DND-41 (cell line): Measurements from ENCODE around the gene ELL.

ENCODE experiments used
- ATAC-seq: fragments of 200-7000 bp; cut with Tn5 transposase; 3 replicates; pipeline ENCODE4 v1.9.1; 2021; ENCODE audit warnings: low read depth; ENCODE audit not compliant: insufficient read depth
- DNase-seq: peaks from one replicate; pipeline ENCODE4 v3.0.0-alpha.2; 2020
- H2AFZ ChIP-seq: 2 replicates; pipeline ENCODE4 v1.6.0; 2012; ENCODE audit warnings: low read depth, low read length
- H3K27ac ChIP-seq: 2 replicates; pipeline ENCODE4 v1.5.1; 2012; ENCODE audit warnings: low read length, inconsistent platforms
- H3K27me3 ChIP-seq: fragments of 200-600 bp; sonication (generic); 2 replicates; pipeline ENCODE4 v1.6.0; 2012; ENCODE audit warnings: low read length, mild to moderate bottlenecking, inconsistent platforms; ENCODE audit not compliant: insufficient read depth, poor library complexity
- H3K36me3 ChIP-seq: 2 replicates; pipeline ENCODE4 v1.5.1; 2012; ENCODE audit warnings: low read length, inconsistent platforms; ENCODE audit not compliant: insufficient read depth
- H3K4me1 ChIP-seq: 2 replicates; pipeline ENCODE4 v1.5.1; 2012; ENCODE audit warnings: mild to moderate bottlenecking, low read length; ENCODE audit not compliant: insufficient read depth
- H3K4me2 ChIP-seq: 2 replicates; pipeline ENCODE4 v1.6.0; 2012; ENCODE audit warnings: mild to moderate bottlenecking, moderate library complexity, low read length, inconsistent platforms; ENCODE audit not compliant: insufficient read depth
- H3K4me3 ChIP-seq, 2 experiments: fragments of 200-600 bp in 1 of 2; shearing (Covaris generic) in 1 of 2; 2 replicates each; pipeline ENCODE4 v1.5.1; 2012 to 2016; ENCODE audit warnings: inconsistent platforms in 2 of 2, low read length in 2 of 2, mild to moderate bottlenecking in 2 of 2, low read depth in 1 of 2, moderate library complexity in 1 of 2
- H3K79me2 ChIP-seq: 2 replicates; pipeline ENCODE4 v1.6.0; 2012; ENCODE audit warnings: low read length, inconsistent platforms; ENCODE audit not compliant: insufficient read depth
- H3K9ac ChIP-seq: 2 replicates; pipeline ENCODE4 v1.6.0; 2012; ENCODE audit warnings: low read depth, mild to moderate bottlenecking, inconsistent platforms, low read length, moderate library complexity
- H3K9me3 ChIP-seq: 2 replicates; pipeline ENCODE4 v1.5.1; 2012; ENCODE audit warnings: low read length, moderate library complexity, mild to moderate bottlenecking, inconsistent platforms; ENCODE audit not compliant: insufficient read depth, severe bottlenecking
- H4K20me1 ChIP-seq: 2 replicates; pipeline ENCODE4 v1.6.0; 2012; ENCODE audit warnings: low read length; ENCODE audit not compliant: insufficient read depth
- EZH2 ChIP-seq: IDR thresholded peaks from 3 replicates; pipeline ENCODE4 v1.6.1; 2012; ENCODE audit warnings: borderline replicate concordance, low read depth, mild to moderate bottlenecking, moderate library complexity, low read length, inconsistent platforms; ENCODE audit not compliant: severe bottlenecking
- TF ChIP-seq, protein P1 (sequence below): IDR thresholded peaks from 2 replicates; pipeline ENCODE4 v1.5.1; 2012; ENCODE audit warnings: borderline replicate concordance, low read length, moderate library complexity, mild to moderate bottlenecking; ENCODE audit not compliant: poor library complexity, severe bottlenecking; ENCODE audit errors: extremely low read depth

Gene ELL

DNA sequence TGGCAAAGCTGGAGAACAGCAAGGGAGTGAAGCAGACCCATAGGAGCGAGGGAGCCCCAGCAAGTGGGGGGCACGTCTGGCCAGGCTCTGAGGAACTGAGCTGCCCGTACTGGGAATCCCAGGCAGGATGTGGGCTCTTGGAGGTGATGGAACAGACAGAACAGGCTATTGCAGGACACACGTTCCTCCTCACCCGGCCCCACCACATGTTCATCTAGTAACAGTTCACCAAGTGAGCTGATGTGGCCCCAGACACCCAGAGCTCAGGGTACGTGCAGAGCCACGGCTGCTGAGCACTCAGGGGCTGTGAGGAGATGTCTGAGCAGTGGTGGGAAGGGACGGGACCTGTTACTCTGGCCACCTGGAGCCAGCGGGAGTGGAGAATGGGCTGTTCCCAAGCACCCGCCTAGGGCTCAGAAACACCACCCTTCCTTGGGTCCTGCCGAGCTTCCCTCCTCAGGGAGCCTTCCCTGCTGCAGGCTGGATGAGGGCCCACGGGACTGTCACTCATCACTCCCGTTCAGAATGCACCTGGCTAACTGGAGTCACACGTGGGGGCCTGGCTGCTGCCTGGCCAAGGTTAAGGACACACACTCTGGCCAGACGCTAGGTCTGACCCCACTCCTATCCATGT lies 18.4 kb downstream of the ELL start:
- ATAC-seq (no peak), DNase-seq (no peak)
- Histone ChIP-seq H3K36me3 (no peaks in the 10 kb centered on the region), H3K9me3 (no peaks in the 10 kb centered on the region), H3K4me1 (peaks cover 18% of the 10 kb centered on the region), H3K4me2 (no peak overlapping the region), H3K27ac (no peak overlapping the region), H3K79me2 (peaks cover 96% of the 10 kb centered on the region), H3K4me3 (no peak overlapping the region), H3K9ac (no peak overlapping the region), H2AFZ (no peak overlapping the region), H4K20me1 (peaks cover 93% of the 10 kb centered on the region), H3K27me3 (no peaks in the 10 kb centered on the region)
- TF ChIP-seq, protein P1, sequence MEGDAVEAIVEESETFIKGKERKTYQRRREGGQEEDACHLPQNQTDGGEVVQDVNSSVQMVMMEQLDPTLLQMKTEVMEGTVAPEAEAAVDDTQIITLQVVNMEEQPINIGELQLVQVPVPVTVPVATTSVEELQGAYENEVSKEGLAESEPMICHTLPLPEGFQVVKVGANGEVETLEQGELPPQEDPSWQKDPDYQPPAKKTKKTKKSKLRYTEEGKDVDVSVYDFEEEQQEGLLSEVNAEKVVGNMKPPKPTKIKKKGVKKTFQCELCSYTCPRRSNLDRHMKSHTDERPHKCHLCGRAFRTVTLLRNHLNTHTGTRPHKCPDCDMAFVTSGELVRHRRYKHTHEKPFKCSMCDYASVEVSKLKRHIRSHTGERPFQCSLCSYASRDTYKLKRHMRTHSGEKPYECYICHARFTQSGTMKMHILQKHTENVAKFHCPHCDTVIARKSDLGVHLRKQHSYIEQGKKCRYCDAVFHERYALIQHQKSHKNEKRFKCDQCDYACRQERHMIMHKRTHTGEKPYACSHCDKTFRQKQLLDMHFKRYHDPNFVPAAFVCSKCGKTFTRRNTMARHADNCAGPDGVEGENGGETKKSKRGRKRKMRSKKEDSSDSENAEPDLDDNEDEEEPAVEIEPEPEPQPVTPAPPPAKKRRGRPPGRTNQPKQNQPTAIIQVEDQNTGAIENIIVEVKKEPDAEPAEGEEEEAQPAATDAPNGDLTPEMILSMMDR, result no peak
- TF ChIP-seq EZH2, result no peak

DNA sequence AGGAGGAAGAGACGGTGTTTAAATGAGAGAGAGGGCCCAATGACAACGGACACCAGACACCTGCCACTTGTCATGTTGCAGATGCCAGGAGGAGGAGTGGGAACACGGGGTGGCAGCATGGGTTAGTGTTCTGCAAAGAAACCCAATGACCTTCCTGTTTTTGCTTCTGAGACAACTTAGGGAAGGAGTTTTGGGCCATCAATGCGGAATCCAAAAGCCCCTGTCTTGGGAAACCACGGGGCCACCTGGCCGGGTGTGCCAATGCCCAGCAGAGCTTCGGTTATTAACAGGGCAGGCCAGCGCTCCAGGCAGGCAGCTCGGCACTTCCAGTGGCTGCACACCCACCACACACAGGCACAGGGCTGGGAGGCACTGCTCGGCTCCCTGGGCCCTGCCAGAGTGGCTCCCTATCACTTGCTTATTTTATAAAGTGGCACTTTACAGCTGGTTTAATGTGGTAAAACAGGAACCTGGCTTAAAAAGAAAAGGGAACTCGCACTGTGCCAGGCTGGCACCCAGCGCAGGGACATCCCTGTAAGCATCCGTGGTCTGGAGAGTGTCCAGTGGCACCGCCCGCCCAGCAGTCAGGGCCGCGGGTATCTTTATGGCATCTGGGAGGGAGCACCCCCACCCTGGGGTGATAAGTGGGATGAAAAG lies 19.1 kb downstream of the ELL start:
- Histone ChIP-seq H3K36me3 (no peaks in the 10 kb centered on the region), H3K79me2 (peaks cover 96% of the 10 kb centered on the region), H2AFZ (no peak overlapping the region), H3K27ac (no peak overlapping the region), H3K27me3 (no peaks in the 10 kb centered on the region), H3K4me2 (no peak overlapping the region), H3K9ac (no peak overlapping the region), H4K20me1 (peaks cover 94% of the 10 kb centered on the region), H3K9me3 (no peaks in the 10 kb centered on the region), H3K4me3 (no peak overlapping the region), H3K4me1 (peaks cover 17% of the 10 kb centered on the region)
- TF ChIP-seq, protein P1, result no peak
- no peak for TF ChIP-seq EZH2
- ATAC-seq, result no peak
- DNase-seq, result no peak

GRCh38 chr19:18502246-18502637 lies 19.6 kb downstream of the ELL start:
- no peaks in the 10 kb centered on the region for H3K9me3 ChIP-seq
- no peak overlapping the region for H3K4me2 ChIP-seq
- peaks cover 92% of the 10 kb centered on the region for H4K20me1 ChIP-seq
- DNase-seq, result no peak
- no peak overlapping the region for H3K9ac ChIP-seq
- no peaks in the 10 kb centered on the region for H3K36me3 ChIP-seq
- no peak for ATAC-seq
- no peak overlapping the region for H3K4me3 ChIP-seq
- H2AFZ ChIP-seq, result no peak overlapping the region
- TF ChIP-seq, protein P1, result no peak
- TF ChIP-seq EZH2, result no peak
- no peaks in the 10 kb centered on the region for H3K27me3 ChIP-seq
- peaks cover 12% of the 10 kb centered on the region for H3K4me1 ChIP-seq
- H3K79me2 ChIP-seq, result peaks cover 96% of the 10 kb centered on the region
- no peak overlapping the region for H3K27ac ChIP-seq
